GM21526 (cell line): ENCODE measurements around the gene CIRBP.

Experiments used
- ATAC-seq: cut with Tn5 transposase; IDR thresholded peaks from one replicate; pipeline ENCODE4 v1.9.1; 2021; ENCODE audit warnings: moderate library complexity; ENCODE audit not compliant: unreplicated experiment, low FRiP score

The CIRBP gene

GRCh38 chr19:1269065-1269477 is at the start of gene CIRBP:
Gene CIRBP, plus strand, starts transcription at chr19:1269332. Its CDS starts 1,602 bp downstream, at chr19:1270934.
- peak; percentile 41 for ATAC-seq

- ATAC-seq: no peak
Measured at GRCh38 chr19:1219786-1220476, 49.2 kb upstream of the CIRBP start.

- ATAC-seq: no peak
Measured at GRCh38 chr19:1220477-1220930, 48.6 kb upstream of the CIRBP start.

- ATAC-seq: no peak
Measured at GRCh38 chr19:1220976-1221903, 47.9 kb upstream of the CIRBP start.

- no peak for ATAC-seq
Measured at GRCh38 chr19:1221904-1222255, 47.3 kb upstream of the CIRBP start.

GRCh38 chr19:1222394-1222793 is 46.7 kb upstream of the CIRBP start:
- no peak for ATAC-seq

GRCh38 chr19:1223018-1223855 is 45.9 kb upstream of the CIRBP start:
- ATAC-seq: no peak

DNA sequence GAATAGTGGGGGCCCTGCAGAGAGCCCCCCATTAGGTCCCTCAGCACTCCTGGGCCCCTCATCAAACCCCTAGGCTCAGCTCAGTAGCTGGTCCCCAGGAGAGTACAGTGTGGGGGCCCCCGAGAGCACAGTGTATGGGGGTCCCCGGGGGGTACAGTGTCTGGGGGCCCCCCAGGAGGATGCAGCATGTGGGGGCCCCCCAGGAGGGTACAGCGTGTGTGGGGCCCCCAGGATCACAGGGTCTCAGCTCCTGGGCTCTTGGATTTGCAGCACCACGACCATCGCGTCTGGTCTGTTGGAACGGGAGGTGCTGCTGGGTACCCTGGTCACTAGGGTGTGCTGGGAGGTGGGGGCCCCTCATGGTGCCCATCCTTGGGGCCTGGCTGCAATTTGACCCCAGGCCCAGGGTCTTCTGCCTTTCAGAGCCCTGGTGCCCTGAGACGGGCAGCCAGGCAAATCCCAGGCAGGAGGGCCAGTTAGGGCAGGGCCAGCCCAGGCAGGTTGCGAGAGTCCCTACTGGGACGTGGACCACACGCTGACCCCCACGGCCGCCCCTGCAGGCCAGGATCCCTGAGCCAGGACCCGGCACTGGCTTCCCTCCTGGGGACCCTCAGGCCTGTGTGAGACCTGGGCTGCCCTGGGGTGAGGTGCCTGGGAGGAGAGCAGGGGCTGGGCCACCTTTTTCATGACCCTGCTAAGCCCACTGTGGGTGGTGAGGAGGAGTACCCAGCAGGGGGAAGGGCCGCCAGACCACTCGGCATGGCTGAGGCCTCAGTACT is 44.9 kb upstream of the CIRBP start:
- no peak for ATAC-seq

DNA sequence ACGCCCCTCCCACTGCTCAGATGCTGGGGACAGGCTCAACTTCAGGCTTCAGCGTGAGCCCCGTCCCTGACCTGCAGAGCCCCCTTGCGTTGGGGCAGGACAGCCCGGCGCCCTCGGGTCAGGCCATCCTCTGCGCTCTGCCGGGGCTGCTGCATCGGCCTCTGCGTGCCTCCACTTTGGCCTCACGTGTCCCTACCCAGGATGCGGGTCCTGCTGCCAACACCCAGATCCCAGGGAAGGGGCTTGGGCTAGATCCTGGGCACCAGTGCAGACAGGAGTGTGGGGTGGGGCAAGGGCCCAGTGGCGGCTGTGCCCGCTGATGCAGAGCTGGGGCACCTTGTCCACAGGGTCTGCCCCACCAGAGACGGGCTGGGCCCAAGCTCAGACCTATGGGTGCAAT is 44.3 kb upstream of the CIRBP start:
- ATAC-seq: no peak

GRCh38 chr19:1225440-1226226 is 43.5 kb upstream of the CIRBP start:
- ATAC-seq: no peak

- no peak for ATAC-seq
Measured at GRCh38 chr19:1226227-1226518, 43.0 kb upstream of the CIRBP start.

GRCh38 chr19:1226522-1227303 is 42.4 kb upstream of the CIRBP start:
- no peak for ATAC-seq

- no peak for ATAC-seq
Measured at GRCh38 chr19:1227304-1228054, 41.7 kb upstream of the CIRBP start.

- no peak for ATAC-seq
Measured at GRCh38 chr19:1228161-1228957, 40.8 kb upstream of the CIRBP start.

GRCh38 chr19:1229056-1229923 is 39.8 kb upstream of the CIRBP start:
- ATAC-seq: no peak
